NOMO-1 treated with dmso at 0.1 percent for 144 hours (cell line): ENCODE data around the gene PIR.
A peak's percentile ranks its signal among the peaks of the same experiment; 100 is the strongest.

Source experiments
- DNase-seq: peaks from one replicate; lab custom pipeline; 2025; ENCODE audit not compliant: unreplicated experiment; lab: John Stamatoyannopoulos, UW

Gene PIR

GRCh38 chrX:15493118-15493962 is at the start of gene PIR:
Gene PIR, minus strand, starts transcription at chrX:15493333. Its CDS starts 2,076 bp downstream, at chrX:15491257.
- DNase-seq, result peak; percentile 87

- DNase-seq, result no peak
Observed at GRCh38 chrX:15530318-15530717, 37.2 kb upstream of the PIR start.

- no peak for DNase-seq
Observed at GRCh38 chrX:15529165-15529564, 36.0 kb upstream of the PIR start.

GRCh38 chrX:15525664-15526416 is 32.7 kb upstream of the PIR start:
- no peak for DNase-seq

- DNase-seq, result no peak
Observed at GRCh38 chrX:15524417-15524816, 31.3 kb upstream of the PIR start.

- DNase-seq, result no peak
Observed at GRCh38 chrX:15523088-15523487, 30.0 kb upstream of the PIR start.

- DNase-seq, result no peak
Observed at GRCh38 chrX:15522464-15522863, 29.3 kb upstream of the PIR start.

- DNase-seq, result no peak
Observed at GRCh38 chrX:15515931-15516330, 22.8 kb upstream of the PIR start.

- DNase-seq, result no peak
Observed at GRCh38 chrX:15514279-15514678, 21.1 kb upstream of the PIR start.

- no peak for DNase-seq
Observed at GRCh38 chrX:15512401-15512965, 19.4 kb upstream of the PIR start.

- DNase-seq, result no peak
Observed at GRCh38 chrX:15511563-15511962, 18.4 kb upstream of the PIR start.

- DNase-seq, result no peak
Observed at GRCh38 chrX:15509845-15510244, 16.7 kb upstream of the PIR start.

- DNase-seq, result no peak
Observed at GRCh38 chrX:15507005-15507404, 13.9 kb upstream of the PIR start.

- peak; percentile 48 for DNase-seq
Observed at GRCh38 chrX:15505101-15505500, 12.0 kb upstream of the PIR start.

- DNase-seq, result no peak
Observed at GRCh38 chrX:15504661-15505060, 11.5 kb upstream of the PIR start.

GRCh38 chrX:15501506-15501905 is 8.4 kb upstream of the PIR start:
- no peak for DNase-seq

GRCh38 chrX:15500497-15500966 is 7.4 kb upstream of the PIR start, which contains the start of gene BMX:
Gene BMX, plus strand, starts transcription at chrX:15500807. Its CDS starts 7,547 bp downstream, at chrX:15508354.
- DNase-seq, result peak; percentile 34

GRCh38 chrX:15499976-15500375 is 6.8 kb upstream of the PIR start:
- no peak for DNase-seq

- DNase-seq, result no peak
Observed at GRCh38 chrX:15498741-15499140, 5.6 kb upstream of the PIR start.

GRCh38 chrX:15497865-15498264 is 4.7 kb upstream of the PIR start:
- DNase-seq, result peak; percentile 43

GRCh38 chrX:15496824-15497223 is 3.7 kb upstream of the PIR start:
- no peak for DNase-seq

GRCh38 chrX:15495801-15496200 is 2.7 kb upstream of the PIR start:
- no peak for DNase-seq
